ENCODE results near the gene ATG4D.

The ATG4D gene

GRCh38 chr19:10543420-10544241 is at the start of gene ATG4D:
TSS of gene ATG4D (plus strand) at chr19:10543904. CDS start at chr19:10544091, 187 bp downstream.
- peak; percentile 89 for DNase-seq
- peak within 1 kb of the TSS; percentile 83 for H3K27ac ChIP-seq (ENCODE audit: low read length)
- H3K27me3 ChIP-seq (ENCODE audit: insufficient read depth, low read length, poor library complexity): no peaks in the 10 kb centered on the region
- peaks cover 25% of the 10 kb centered on the region for H3K4me1 ChIP-seq (ENCODE audit: insufficient read depth, low read length)
- peak; percentile 86 for ATAC-seq (ENCODE audit: insufficient read depth, low read depth)
- H3K9me3 ChIP-seq (ENCODE audit: insufficient read depth, low read length, severe bottlenecking): no peaks in the 10 kb centered on the region
- H2AFZ ChIP-seq (ENCODE audit: low read depth, low read length): peak within 1 kb of the TSS; percentile 82
- peak within 1 kb of the TSS; percentile 94 for H3K4me2 ChIP-seq (ENCODE audit: insufficient read depth, low read length)
- no peak for TF ChIP-seq EZH2 (IDR thresholded peaks at IDR 0.05; ENCODE audit: borderline replicate concordance, low read depth, low read length, severe bottlenecking)
- H3K4me3 ChIP-seq (ENCODE audit: low read depth in 1 of 2, low read length in 2 of 2): peak within 1 kb of the TSS; percentile 89 to 91
- peak within 1 kb of the TSS; percentile 98 for H3K9ac ChIP-seq (ENCODE audit: low read depth, low read length)
- peaks cover 8% of the 10 kb centered on the region; the same call in 1 of the 2 replicates for H4K20me1 ChIP-seq (ENCODE audit: insufficient read depth, low read length)
- peaks cover 41% of the 10 kb centered on the region for H3K79me2 ChIP-seq (ENCODE audit: insufficient read depth, low read length)
- H3K36me3 ChIP-seq (ENCODE audit: insufficient read depth, low read length): peaks cover 29% of the 10 kb centered on the region

GRCh38 chr19:10497371-10497770 is 46.3 kb upstream of the ATG4D start:
- Histone ChIP-seq H3K36me3 (ENCODE audit: insufficient read depth, low read length) (peaks cover 77% of the 10 kb centered on the region), H3K4me1 (ENCODE audit: insufficient read depth, low read length) (peaks cover 36% of the 10 kb centered on the region), H2AFZ (ENCODE audit: low read depth, low read length) (no peak overlapping the region), H3K79me2 (ENCODE audit: insufficient read depth, low read length) (peaks cover 84% of the 10 kb centered on the region), H3K9ac (ENCODE audit: low read depth, low read length) (no peak overlapping the region), H4K20me1 (ENCODE audit: insufficient read depth, low read length) (peaks cover 25% of the 10 kb centered on the region), H3K4me2 (ENCODE audit: insufficient read depth, low read length) (no peak overlapping the region), H3K27ac (ENCODE audit: low read length) (no peak overlapping the region), H3K27me3 (ENCODE audit: insufficient read depth, low read length, poor library complexity) (no peaks in the 10 kb centered on the region), H3K9me3 (ENCODE audit: insufficient read depth, low read length, severe bottlenecking) (no peaks in the 10 kb centered on the region), H3K4me3 (ENCODE audit: low read depth in 1 of 2, low read length in 2 of 2) (no peak overlapping the region)
- no peak for TF ChIP-seq CTCF (IDR thresholded peaks at IDR 0.05; ENCODE audit: borderline replicate concordance, extremely low read depth, low read length, poor library complexity, severe bottlenecking)
- TF ChIP-seq EZH2 (IDR thresholded peaks at IDR 0.05; ENCODE audit: borderline replicate concordance, low read depth, low read length, severe bottlenecking): no peak
- ATAC-seq (ENCODE audit: insufficient read depth, low read depth): no peak
- no peak for DNase-seq

- Histone ChIP-seq H2AFZ (ENCODE audit: low read depth, low read length) (no peak overlapping the region), H3K4me3 (ENCODE audit: low read depth in 1 of 2, low read length in 2 of 2) (0 out of 4 replicates have a peak overlapping the region, but pooled peaks of 1 of the 2 experiments have one; percentile 3), H3K27ac (ENCODE audit: low read length) (peak overlapping the region; percentile 44), H4K20me1 (ENCODE audit: insufficient read depth, low read length) (peaks cover 19% of the 10 kb centered on the region), H3K4me1 (ENCODE audit: insufficient read depth, low read length) (peaks cover 48% of the 10 kb centered on the region), H3K27me3 (ENCODE audit: insufficient read depth, low read length, poor library complexity) (no peaks in the 10 kb centered on the region), H3K79me2 (ENCODE audit: insufficient read depth, low read length) (peaks cover 85% of the 10 kb centered on the region), H3K9me3 (ENCODE audit: insufficient read depth, low read length, severe bottlenecking) (no peaks in the 10 kb centered on the region), H3K9ac (ENCODE audit: low read depth, low read length) (peak overlapping the region; percentile 21; the same call in 1 of the 2 replicates), H3K4me2 (ENCODE audit: insufficient read depth, low read length) (peak overlapping the region; percentile 72; the same call in 1 of the 2 replicates), H3K36me3 (ENCODE audit: insufficient read depth, low read length) (peaks cover 65% of the 10 kb centered on the region)
- no peak for ATAC-seq (ENCODE audit: insufficient read depth, low read depth)
- no peak for DNase-seq
- TF ChIP-seq EZH2 (IDR thresholded peaks at IDR 0.05; ENCODE audit: borderline replicate concordance, low read depth, low read length, severe bottlenecking) (no peak), CTCF (IDR thresholded peaks at IDR 0.05; ENCODE audit: borderline replicate concordance, extremely low read depth, low read length, poor library complexity, severe bottlenecking) (no peak)
These were observed 44.0 kb upstream of the ATG4D start for GRCh38 chr19:10499550-10500246.

Data from DND-41 (cell line).